Measurements from ENCODE around the gene MSH2. TPM values are rescaled to one million over a fixed set of nuclear protein-coding genes. Genes with fewer than 3 reads are reported as not detected.

The MSH2 gene
- total RNA-seq, 3 donors from 2014 or later (not counting 1 experiment from before 2014, with no cell fraction given) = 11.9 to 18.8 (median 15.0) TPM

- Mint-ChIP-seq H3K4me1 (peaks cover 13 to 22% of the 10 kb centered on the region in 2 donors), H3K36me3 (no peaks in the 10 kb centered on the region), H3K9me3 (no peaks in the 10 kb centered on the region), H3K4me3 (no peak overlapping the region), H3K27me3 (ENCODE audit: low read depth in 2 of 2) (peaks cover 0 to 3% of the 10 kb centered on the region in 2 donors), H3K27ac (no peak overlapping the region)
- peaks cover 8% of the 10 kb centered on the region for H3K9me3 ChIP-seq (ENCODE audit: control insufficient read depth, insufficient read depth, low read length)
- H3K27ac ChIP-seq (ENCODE audit: low read length) = no peak overlapping the region
- no peak overlapping the region for H3K4me3 ChIP-seq (ENCODE audit: low read length)
- peaks cover 8% of the 10 kb centered on the region for H3K4me1 ChIP-seq (ENCODE audit: control insufficient read depth, insufficient read depth, low read length)
- H3K27me3 ChIP-seq (ENCODE audit: control insufficient read depth, insufficient read depth, low read length) = no peaks in the 10 kb centered on the region
- WGBS (ENCODE audit: insufficient coverage) = 91% methylated on average over 1 of the region's 1 CpG
- ATAC-seq = no peak
- TF ChIP-seq CTCF (IDR thresholded peaks at IDR 0.05) = no peak
- intact Hi-C loops (cut with micrococcal nuclease) = no loop called here
- DNase-seq = no peak
- H3K36me3 ChIP-seq (ENCODE audit: control insufficient read depth, insufficient read depth, low read length) = no peaks in the 10 kb centered on the region
These were observed 109.7 kb downstream of the MSH2 start for GRCh38 chr2:47512581-47513083.

GRCh38 chr2:47513981-47514520 lies 111.1 kb downstream of the MSH2 start:
- peaks cover 20% of the 10 kb centered on the region for H3K4me1 ChIP-seq (ENCODE audit: control insufficient read depth, insufficient read depth, low read length)
- DNase-seq = no peak
- Mint-ChIP-seq H3K9me3 (no peaks in the 10 kb centered on the region), H3K36me3 (no peaks in the 10 kb centered on the region), H3K4me1 (peaks cover 18 to 24% of the 10 kb centered on the region in 2 donors), H3K27me3 (ENCODE audit: low read depth in 2 of 2) (peaks cover 0 to 3% of the 10 kb centered on the region in 2 donors), H3K27ac (peak overlapping the region in 1 of 2 donors; percentile 1), H3K4me3 (no peak overlapping the region)
- H3K4me3 ChIP-seq (ENCODE audit: low read length) = no peak overlapping the region
- H3K9me3 ChIP-seq (ENCODE audit: control insufficient read depth, insufficient read depth, low read length) = peaks cover 2% of the 10 kb centered on the region
- no peaks in the 10 kb centered on the region for H3K36me3 ChIP-seq (ENCODE audit: control insufficient read depth, insufficient read depth, low read length)
- 93% methylated on average over 6 of the region's 7 CpGs for WGBS (ENCODE audit: insufficient coverage)
- TF ChIP-seq CTCF (IDR thresholded peaks at IDR 0.05) = no peak
- no peak for ATAC-seq
- H3K27me3 ChIP-seq (ENCODE audit: control insufficient read depth, insufficient read depth, low read length) = no peaks in the 10 kb centered on the region
- H3K27ac ChIP-seq (ENCODE audit: low read length) = no peak overlapping the region
- intact Hi-C loops (cut with micrococcal nuclease) = no loop called here

GRCh38 chr2:47516360-47517104 lies 113.6 kb downstream of the MSH2 start:
- Histone ChIP-seq H3K27me3 (ENCODE audit: control insufficient read depth, insufficient read depth, low read length) (no peaks in the 10 kb centered on the region), H3K36me3 (ENCODE audit: control insufficient read depth, insufficient read depth, low read length) (no peaks in the 10 kb centered on the region), H3K4me1 (ENCODE audit: control insufficient read depth, insufficient read depth, low read length) (peaks cover 25% of the 10 kb centered on the region), H3K9me3 (ENCODE audit: control insufficient read depth, insufficient read depth, low read length) (no peaks in the 10 kb centered on the region), H3K4me3 (ENCODE audit: low read length) (no peak overlapping the region), H3K27ac (ENCODE audit: low read length) (no peak overlapping the region)
- Mint-ChIP-seq H3K4me3 (no peak overlapping the region), H3K4me1 (peaks cover 34 to 41% of the 10 kb centered on the region in 2 donors), H3K27me3 (ENCODE audit: low read depth in 2 of 2) (peaks cover 0 to 3% of the 10 kb centered on the region in 2 donors), H3K27ac (no peak overlapping the region), H3K36me3 (no peaks in the 10 kb centered on the region), H3K9me3 (no peaks in the 10 kb centered on the region)
- TF ChIP-seq CTCF (IDR thresholded peaks at IDR 0.05) = no peak
- WGBS (ENCODE audit: insufficient coverage) = 95% methylated on average over 5 of the region's 7 CpGs
- DNase-seq = no peak
- no peak for ATAC-seq
- intact Hi-C loops (cut with micrococcal nuclease) = no loop called here

All from natural killer cell (primary cell).